Lower leg skin (tissue), 3 donors: Measurements from ENCODE around the gene UEVLD.

Experiments used
- CTCF ChIP-seq, 3 donors: fragments of 450-650 bp; IDR thresholded peaks; one replicate each; pipeline ENCODE4 v1.5.1; 2016; ENCODE audit warnings: antibody characterized with exemption in 3 of 3, mild to moderate bottlenecking in 3 of 3, moderate library complexity in 2 of 3
- POLR2A ChIP-seq, 2 donors: fragments of 450-650 bp; IDR thresholded peaks; one replicate each; pipeline ENCODE4 v1.6.1; 2016 to 2017; ENCODE audit warnings: antibody characterized with exemption in 2 of 2, mild to moderate bottlenecking in 1 of 2, moderate library complexity in 1 of 2

- TF ChIP-seq CTCF (IDR thresholded peaks at IDR 0.05) (no peak), POLR2A (IDR thresholded peaks at IDR 0.05) (no peak)
Measured at GRCh38 chr11:18633256-18634139, 45.0 kb upstream of the UEVLD start.
